Endodermal cell (in vitro differentiated cells): ENCODE data around the gene C7orf25. TPM values are rescaled to one million over a fixed set of nuclear protein-coding genes. Genes with fewer than 3 reads are reported as not detected.

Source experiments
- DNase-seq: peaks from one replicate; pipeline ENCODE4 v3.0.0-alpha.2; 2017
- H3K27ac ChIP-seq: 2 replicates; pipeline ENCODE4 v1.5.1; 2013; ENCODE audit warnings: mild to moderate bottlenecking, low read depth, low read length, moderate library complexity
- H3K27me3 ChIP-seq: 2 replicates; pipeline ENCODE4 v1.6.1; 2013; ENCODE audit warnings: mild to moderate bottlenecking, low read length, moderate library complexity; ENCODE audit not compliant: insufficient read depth, control insufficient read depth, poor library complexity, severe bottlenecking
- H3K36me3 ChIP-seq: 2 replicates; pipeline ENCODE4 v1.7.0; 2013; ENCODE audit warnings: mild to moderate bottlenecking, low read length, moderate library complexity; ENCODE audit not compliant: control insufficient read depth, insufficient read depth
- H3K4me1 ChIP-seq: one replicate; pipeline ENCODE4 v1.7.0; 2013; ENCODE audit warnings: low read length; ENCODE audit not compliant: control insufficient read depth, insufficient read depth
- H3K4me3 ChIP-seq: 2 replicates; pipeline ENCODE4 v1.5.1; 2013; ENCODE audit warnings: mild to moderate bottlenecking, low read length, moderate library complexity
- H3K9ac ChIP-seq: 2 replicates; pipeline ENCODE4 v1.6.1; 2013; ENCODE audit warnings: mild to moderate bottlenecking, low read length, moderate library complexity; ENCODE audit not compliant: poor library complexity, severe bottlenecking; ENCODE audit errors: extremely low read depth
- H3K9me3 ChIP-seq: 2 replicates; pipeline ENCODE4 v1.6.1; 2013; ENCODE audit warnings: mild to moderate bottlenecking, low read length, moderate library complexity; ENCODE audit not compliant: control insufficient read depth
- H3K27ac Mint-ChIP-seq: 2 replicates; pipeline ENCODE4 v1.8.0; 2020; ENCODE audit warnings: mixed read lengths
- H3K27me3 Mint-ChIP-seq: 2 replicates; pipeline ENCODE4 v1.8.0; 2021; ENCODE audit warnings: mild to moderate bottlenecking, mixed read lengths; ENCODE audit not compliant: insufficient read depth
- H3K36me3 Mint-ChIP-seq: 2 replicates; pipeline ENCODE4 v1.8.0; 2020; ENCODE audit warnings: low read depth, mixed read lengths
- H3K4me1 Mint-ChIP-seq: 2 replicates; pipeline ENCODE4 v1.8.0; 2020; ENCODE audit warnings: mixed read lengths
- H3K4me3 Mint-ChIP-seq: 2 replicates; pipeline ENCODE4 v1.8.0; 2020; ENCODE audit warnings: mild to moderate bottlenecking, moderate library complexity, mixed read lengths
- H3K9me3 Mint-ChIP-seq: 2 replicates; pipeline ENCODE4 v1.8.0; 2020; ENCODE audit warnings: mild to moderate bottlenecking, mixed read lengths
- WGBS, 2 experiments: methylation state at CpG; one replicate each; pipeline versions ENCODE4 v1.1.5 to v1.1.7; 2013; ENCODE audit warnings: missing lambda C conversion rate in 2 of 2, mixed read lengths in 1 of 2; ENCODE audit not compliant: insufficient coverage in 1 of 2, insufficient read length in 1 of 2; 5-methylcytosine and 5-hydroxymethylcytosine counted together
- total RNA-seq, 2 donors: library from RNA; stranded (reverse); fragmentation: NEBNext Ultra II Directional in 1 of 2; extraction: Animal tissue kit (Norgen Biotek cat#: 25700) in 1 of 2; gene quantifications; 2 replicates in 1 of 2; 3 replicates in 1 of 2; pipeline ENCODE4 v1.2.1, GENCODE V29; 2021
- TF ChIP-seq, protein P1 (sequence below): fragments of 200-600 bp; sonication (generic); conservative IDR thresholded peaks from 2 replicates; pipeline ENCODE4 v1.5.0; 2021; ENCODE audit warnings: antibody characterized with exemption, mild to moderate bottlenecking

The C7orf25 gene
- total RNA-seq, 2 donors from 2014 or later = 3.2 to 4.8 TPM

DNA sequence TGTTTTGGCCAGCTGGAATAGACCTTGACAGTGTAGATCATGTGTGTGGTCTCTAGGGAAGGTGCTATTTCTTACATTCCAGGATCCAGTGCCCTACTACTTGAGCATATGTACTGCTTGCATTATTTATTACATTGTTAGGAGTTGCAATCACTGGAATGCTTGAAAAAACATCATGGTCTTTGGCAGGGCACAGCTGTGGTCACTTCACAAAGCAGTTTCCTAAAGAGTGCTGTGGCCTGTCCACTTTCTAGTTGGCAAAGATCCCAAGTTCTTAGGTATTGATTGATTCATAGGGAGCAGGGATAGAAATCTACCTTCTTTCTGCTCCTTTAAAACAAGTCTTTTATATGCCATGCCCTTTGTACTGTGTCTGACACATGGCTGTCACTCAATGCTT, 4.6 kb downstream of the C7orf25 start:
- Mint-ChIP-seq H3K4me3 (no peak overlapping the region), H3K36me3 (peaks cover 6% of the 10 kb centered on the region), H3K4me1 (peaks cover 28% of the 10 kb centered on the region), H3K27ac (no peak overlapping the region), H3K27me3 (no peaks in the 10 kb centered on the region), H3K9me3 (no peaks in the 10 kb centered on the region)
- TF ChIP-seq, protein P1, sequence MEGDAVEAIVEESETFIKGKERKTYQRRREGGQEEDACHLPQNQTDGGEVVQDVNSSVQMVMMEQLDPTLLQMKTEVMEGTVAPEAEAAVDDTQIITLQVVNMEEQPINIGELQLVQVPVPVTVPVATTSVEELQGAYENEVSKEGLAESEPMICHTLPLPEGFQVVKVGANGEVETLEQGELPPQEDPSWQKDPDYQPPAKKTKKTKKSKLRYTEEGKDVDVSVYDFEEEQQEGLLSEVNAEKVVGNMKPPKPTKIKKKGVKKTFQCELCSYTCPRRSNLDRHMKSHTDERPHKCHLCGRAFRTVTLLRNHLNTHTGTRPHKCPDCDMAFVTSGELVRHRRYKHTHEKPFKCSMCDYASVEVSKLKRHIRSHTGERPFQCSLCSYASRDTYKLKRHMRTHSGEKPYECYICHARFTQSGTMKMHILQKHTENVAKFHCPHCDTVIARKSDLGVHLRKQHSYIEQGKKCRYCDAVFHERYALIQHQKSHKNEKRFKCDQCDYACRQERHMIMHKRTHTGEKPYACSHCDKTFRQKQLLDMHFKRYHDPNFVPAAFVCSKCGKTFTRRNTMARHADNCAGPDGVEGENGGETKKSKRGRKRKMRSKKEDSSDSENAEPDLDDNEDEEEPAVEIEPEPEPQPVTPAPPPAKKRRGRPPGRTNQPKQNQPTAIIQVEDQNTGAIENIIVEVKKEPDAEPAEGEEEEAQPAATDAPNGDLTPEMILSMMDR = no peak
- Histone ChIP-seq H3K4me3 (no peak overlapping the region), H3K9me3 (no peaks in the 10 kb centered on the region), H3K9ac (no peak overlapping the region), H3K4me1 (peaks cover 3% of the 10 kb centered on the region), H3K27ac (no peak overlapping the region), H3K27me3 (no peaks in the 10 kb centered on the region), H3K36me3 (peaks cover 7% of the 10 kb centered on the region)
- DNase-seq = no peak

DNA sequence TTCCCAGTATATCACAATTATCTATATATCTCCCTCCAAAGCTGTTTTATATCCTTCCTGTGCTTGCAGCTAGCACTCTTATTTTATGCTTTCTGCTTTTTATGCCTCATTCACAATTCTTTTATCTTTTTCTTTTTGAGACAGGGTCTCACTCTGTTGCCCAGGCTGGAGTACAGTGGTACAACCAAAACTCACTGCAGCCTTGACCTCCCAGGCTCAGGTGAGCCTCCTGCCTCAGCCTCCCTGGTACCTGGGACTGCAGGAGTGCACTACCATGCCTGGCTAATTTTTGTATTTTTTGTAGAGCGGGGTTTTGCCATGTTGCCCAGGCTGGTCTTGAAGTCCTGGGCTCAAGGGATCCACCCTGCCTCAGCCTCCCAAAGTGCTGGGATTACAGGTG, 5.7 kb downstream of the C7orf25 start:
- DNase-seq = no peak
- Mint-ChIP-seq H3K27me3 (no peaks in the 10 kb centered on the region), H3K27ac (no peak overlapping the region), H3K9me3 (no peaks in the 10 kb centered on the region), H3K36me3 (peaks cover 6% of the 10 kb centered on the region), H3K4me3 (no peak overlapping the region), H3K4me1 (peaks cover 25% of the 10 kb centered on the region)
- H3K4me1 ChIP-seq = peaks cover 3% of the 10 kb centered on the region
- H3K27ac ChIP-seq = no peak overlapping the region
- no peak overlapping the region for H3K4me3 ChIP-seq
- TF ChIP-seq, protein P1 = no peak
- H3K36me3 ChIP-seq = peaks cover 7% of the 10 kb centered on the region
- H3K9me3 ChIP-seq = no peaks in the 10 kb centered on the region
- H3K9ac ChIP-seq = no peak overlapping the region
- no peaks in the 10 kb centered on the region for H3K27me3 ChIP-seq
- 67 to 97% methylated on average over 1 of the region's 1 CpG for WGBS, 2 experiments

DNA sequence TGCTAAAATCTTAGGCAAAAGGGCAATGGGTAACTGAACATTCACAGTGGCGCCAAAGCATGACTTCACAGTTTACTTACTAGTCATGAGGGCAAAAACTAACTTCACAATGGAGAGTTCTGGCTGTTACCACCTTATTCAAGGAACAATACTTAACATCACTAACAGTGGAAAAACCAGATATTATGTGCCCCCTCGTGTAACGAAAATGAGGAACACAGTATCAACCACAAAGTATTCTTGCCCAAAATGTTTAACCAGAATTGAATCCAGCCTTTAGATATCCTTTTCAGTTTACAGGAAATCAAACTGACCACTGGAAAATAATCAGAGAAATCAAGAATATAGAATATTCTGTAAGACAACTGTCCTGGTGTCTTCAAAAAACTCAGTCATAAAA, 9.5 kb downstream of the C7orf25 start:
- Histone ChIP-seq H3K36me3 (no peaks in the 10 kb centered on the region), H3K9me3 (no peaks in the 10 kb centered on the region), H3K9ac (no peak overlapping the region), H3K27me3 (no peaks in the 10 kb centered on the region), H3K27ac (no peak overlapping the region), H3K4me1 (no peaks in the 10 kb centered on the region), H3K4me3 (no peak overlapping the region)
- Mint-ChIP-seq H3K27me3 (no peaks in the 10 kb centered on the region), H3K27ac (no peak overlapping the region), H3K36me3 (no peaks in the 10 kb centered on the region), H3K4me1 (no peaks in the 10 kb centered on the region), H3K4me3 (no peak overlapping the region), H3K9me3 (no peaks in the 10 kb centered on the region)
- TF ChIP-seq, protein P1 = no peak
- 62 to 100% methylated on average over 1 to 3 of the region's 3 CpGs for WGBS, 2 experiments
- DNase-seq = no peak
